HG03045 (cell line): Measurements from ENCODE around the gene TMEM165.
A peak's percentile ranks its signal among the peaks of the same experiment; 100 is the strongest.

ENCODE experiments used
- ATAC-seq: cut with Tn5 transposase; IDR thresholded peaks from one replicate; pipeline ENCODE4 v1.9.1; 2021; ENCODE audit warnings: mild to moderate bottlenecking, moderate library complexity; ENCODE audit not compliant: unreplicated experiment

TMEM165 gene

GRCh38 chr4:55366621-55367020 lies 29.1 kb upstream of the TMEM165 start:
- no peak for ATAC-seq

GRCh38 chr4:55367084-55367722 lies 28.6 kb upstream of the TMEM165 start:
- no peak for ATAC-seq

GRCh38 chr4:55369968-55370367 lies 25.8 kb upstream of the TMEM165 start:
- ATAC-seq: no peak

GRCh38 chr4:55372259-55372658 lies 23.5 kb upstream of the TMEM165 start:
- no peak for ATAC-seq

- ATAC-seq: no peak
Observed at GRCh38 chr4:55373461-55373860, 22.3 kb upstream of the TMEM165 start.

DNA sequence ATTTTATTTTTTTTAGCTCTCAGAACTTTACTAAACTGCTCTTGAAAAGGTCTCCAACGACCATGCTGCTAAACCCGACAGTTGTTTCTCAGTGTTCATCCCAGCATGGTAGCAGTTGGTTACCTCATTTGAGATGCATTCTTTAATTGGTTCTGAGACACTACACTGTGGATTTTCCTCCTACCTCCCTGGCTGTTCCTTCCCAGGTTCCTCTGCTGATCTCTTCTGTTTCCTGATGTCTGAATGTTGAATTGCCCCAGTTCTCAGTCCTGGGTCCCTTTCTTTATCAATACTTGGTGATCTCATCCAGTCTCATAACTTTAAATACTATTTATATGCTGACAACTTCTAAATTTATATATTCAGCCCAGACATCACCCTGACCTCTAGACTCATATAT lies 19.1 kb upstream of the TMEM165 start:
- no peak for ATAC-seq

DNA sequence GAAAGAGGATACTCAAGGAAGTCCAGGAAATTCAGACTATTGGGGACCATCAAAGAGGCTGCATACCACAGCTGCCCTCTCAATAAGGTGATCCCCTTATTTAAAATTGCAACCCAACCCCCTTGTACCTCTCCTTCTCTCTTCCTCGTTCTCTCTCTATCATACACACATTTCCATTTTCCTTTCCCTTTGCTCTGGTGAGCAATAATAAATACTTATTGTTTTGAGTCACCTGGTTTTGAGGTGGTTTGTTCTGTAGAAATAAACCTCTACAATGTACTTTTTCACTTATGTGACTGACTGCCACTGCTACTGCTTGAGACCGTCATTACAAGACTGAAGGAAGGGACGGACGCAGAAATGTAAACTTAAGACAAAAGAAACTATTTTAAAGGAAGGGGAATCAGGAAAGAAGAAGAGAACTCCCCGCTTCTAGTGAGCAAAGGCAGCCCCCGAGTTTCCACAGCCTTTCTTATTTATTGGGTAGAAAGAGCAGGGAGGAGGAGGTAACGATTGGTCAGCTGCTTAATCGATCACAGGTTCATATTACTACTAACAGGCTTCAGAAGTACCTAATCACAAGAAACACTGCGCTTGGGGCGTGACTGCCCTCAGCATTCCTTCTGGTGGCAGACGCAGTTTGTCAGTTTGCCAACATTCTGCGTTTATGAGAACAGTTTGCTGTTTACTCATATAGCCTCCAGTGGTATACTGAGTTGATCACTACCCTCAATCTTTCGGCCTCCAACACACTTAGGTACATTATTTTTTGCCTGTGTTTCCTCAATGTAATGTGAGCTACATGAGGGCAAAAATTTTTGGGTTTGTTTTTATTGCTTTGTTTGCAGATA lies 16.9 kb upstream of the TMEM165 start:
- no peak for ATAC-seq

DNA sequence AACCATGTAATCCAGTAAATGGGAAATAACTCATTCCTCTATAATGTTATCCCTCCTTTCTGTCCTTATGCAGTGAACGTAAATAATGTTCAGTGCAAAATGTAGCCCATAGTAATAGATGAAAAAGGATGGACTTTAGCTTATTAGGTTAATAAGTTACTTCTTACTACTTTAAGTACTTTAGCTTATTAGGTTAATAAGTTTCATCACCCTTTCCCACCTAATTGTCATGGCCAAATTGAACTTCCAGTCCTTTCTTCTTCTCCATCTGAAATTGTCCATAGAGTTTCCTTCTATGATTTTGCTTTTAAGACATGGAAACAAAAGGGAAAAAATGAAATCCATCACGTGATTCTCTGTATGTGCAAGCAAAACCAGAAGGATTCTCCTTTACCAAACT lies 15.2 kb upstream of the TMEM165 start:
- ATAC-seq: no peak

DNA sequence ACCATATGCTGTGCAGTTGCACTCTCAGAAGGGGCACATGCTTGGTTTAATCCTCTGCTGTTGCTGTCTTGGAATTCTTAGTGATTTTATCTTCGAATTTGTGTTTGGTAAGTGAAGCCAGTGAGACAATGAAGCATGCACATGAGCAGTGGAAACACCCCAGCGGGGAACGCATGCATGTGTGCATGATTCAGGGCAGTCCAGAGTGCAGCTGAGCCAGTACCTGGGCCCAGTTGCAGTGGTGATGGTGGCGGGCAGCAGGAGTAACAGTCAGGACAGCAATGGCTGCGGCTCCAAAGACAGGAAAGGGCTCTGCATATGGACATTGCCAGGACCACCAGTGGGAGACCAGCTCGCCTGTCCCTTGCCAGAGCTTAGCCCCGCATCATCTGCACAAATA lies 14.3 kb upstream of the TMEM165 start:
- ATAC-seq: no peak

GRCh38 chr4:55382488-55383003 lies 13.2 kb upstream of the TMEM165 start:
- ATAC-seq: no peak

- ATAC-seq: no peak
Observed at GRCh38 chr4:55385201-55385649, 10.5 kb upstream of the TMEM165 start.

DNA sequence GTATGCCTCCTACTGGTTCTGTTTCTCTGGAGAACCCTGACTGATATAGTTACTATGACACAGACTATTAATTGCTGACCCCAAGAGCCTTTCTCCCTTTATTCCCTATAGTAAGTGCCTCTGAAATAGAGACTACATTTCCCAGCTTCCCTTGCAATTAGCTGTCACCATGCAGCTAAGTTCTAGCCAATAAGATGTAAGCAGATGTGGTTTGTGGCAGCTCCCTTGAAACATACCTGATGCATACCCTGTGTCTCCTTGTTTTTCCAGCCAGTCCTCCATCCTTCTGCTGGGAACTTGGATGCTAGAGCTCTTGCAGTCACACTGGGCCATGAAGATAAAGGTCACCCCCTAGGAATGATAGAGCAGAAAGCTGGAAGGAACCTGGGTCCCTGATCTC lies 9.7 kb upstream of the TMEM165 start:
- ATAC-seq: no peak

DNA sequence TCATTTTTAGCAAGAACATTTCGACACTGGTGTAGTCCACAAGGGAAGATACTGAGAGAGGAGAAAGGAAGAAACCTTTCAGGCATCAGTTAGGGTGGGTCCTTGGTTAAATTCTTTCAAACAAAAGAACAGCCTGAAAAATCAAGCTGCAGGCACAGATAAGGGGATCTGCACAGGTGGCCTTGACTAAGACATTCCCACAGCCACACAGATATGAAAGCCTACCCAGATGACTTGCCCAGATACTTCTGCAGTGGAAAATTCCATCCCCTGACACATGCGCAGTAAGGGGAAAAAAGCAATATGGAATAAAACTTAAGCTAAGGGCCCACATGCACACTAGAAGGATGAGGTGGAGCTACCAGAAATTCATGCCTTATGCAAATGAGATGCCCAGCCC lies 8.9 kb upstream of the TMEM165 start:
- ATAC-seq: no peak

- ATAC-seq: no peak
Observed at GRCh38 chr4:55393461-55394320, 2.1 kb upstream of the TMEM165 start.

- peak; percentile 1 for ATAC-seq
Observed at GRCh38 chr4:55395218-55395528, 584 bp upstream of the TMEM165 start.

GRCh38 chr4:55396308-55397125 lies 760 bp downstream of the TMEM165 start:
- peak; percentile 30 for ATAC-seq

GRCh38 chr4:55397126-55397436 lies 1.3 kb downstream of the TMEM165 start:
- ATAC-seq: no peak

- ATAC-seq: no peak
Observed at GRCh38 chr4:55397520-55398321, 2.0 kb downstream of the TMEM165 start.

GRCh38 chr4:55398461-55398860 lies 2.7 kb downstream of the TMEM165 start:
- ATAC-seq: no peak

DNA sequence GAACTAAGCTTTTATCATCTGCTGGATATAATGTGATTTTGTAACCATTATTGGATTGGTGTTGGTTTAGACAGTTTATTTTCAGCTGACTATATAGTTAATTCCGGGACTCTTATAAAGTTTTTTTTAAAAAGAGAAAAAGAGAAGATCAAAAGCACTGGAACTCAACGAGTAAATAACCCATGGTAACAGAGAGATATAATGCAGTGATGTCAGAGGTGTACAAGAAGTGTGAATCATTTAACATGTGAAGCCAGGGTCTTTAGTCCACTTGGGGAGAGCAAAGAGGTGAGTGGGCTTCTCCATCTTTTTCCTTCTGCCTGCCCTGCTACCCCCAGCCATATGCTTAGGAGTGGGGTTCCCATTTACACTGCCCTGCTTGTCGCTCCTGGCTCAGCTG lies 3.2 kb downstream of the TMEM165 start:
- ATAC-seq: no peak
